IPS-11a (cell line): ENCODE measurements around the gene PXDC1.

Source experiments
- H3K4me3 ChIP-seq: one replicate; pipeline ENCODE4 v1.5.1; 2013; ENCODE audit warnings: low read depth, low read length, control low read depth

Gene PXDC1

GRCh38 chr6:3751077-3751729 lies at the start of gene PXDC1:
TSS of gene PXDC1 (minus strand) at chr6:3751713. CDS start at chr6:3751531, 182 bp downstream.
- H3K4me3 ChIP-seq, result peak within 1 kb of the TSS; percentile 35

- H3K4me3 ChIP-seq, result no peak overlapping the region
Observed at GRCh38 chr6:3800850-3801591, 49.5 kb upstream of the PXDC1 start.

GRCh38 chr6:3799719-3800118 lies 48.2 kb upstream of the PXDC1 start:
- no peak overlapping the region for H3K4me3 ChIP-seq

- H3K4me3 ChIP-seq, result no peak overlapping the region
Observed at GRCh38 chr6:3798055-3798919, 46.8 kb upstream of the PXDC1 start.

GRCh38 chr6:3797231-3798054 lies 45.9 kb upstream of the PXDC1 start:
- no peak overlapping the region for H3K4me3 ChIP-seq

GRCh38 chr6:3796719-3797041 lies 45.2 kb upstream of the PXDC1 start:
- no peak overlapping the region for H3K4me3 ChIP-seq

- no peak overlapping the region for H3K4me3 ChIP-seq
Observed at GRCh38 chr6:3795836-3796718, 44.6 kb upstream of the PXDC1 start.

- H3K4me3 ChIP-seq, result no peak overlapping the region
Observed at GRCh38 chr6:3794092-3794491, 42.6 kb upstream of the PXDC1 start.

- no peak overlapping the region for H3K4me3 ChIP-seq
Observed at GRCh38 chr6:3793545-3793944, 42.0 kb upstream of the PXDC1 start.

GRCh38 chr6:3791526-3792203 lies 40.2 kb upstream of the PXDC1 start:
- no peak overlapping the region for H3K4me3 ChIP-seq

GRCh38 chr6:3789896-3790558 lies 38.5 kb upstream of the PXDC1 start:
- no peak overlapping the region for H3K4me3 ChIP-seq

- no peak overlapping the region for H3K4me3 ChIP-seq
Observed at GRCh38 chr6:3789018-3789895, 37.7 kb upstream of the PXDC1 start.

GRCh38 chr6:3788408-3789017 lies 37.0 kb upstream of the PXDC1 start:
- H3K4me3 ChIP-seq, result no peak overlapping the region

- no peak overlapping the region for H3K4me3 ChIP-seq
Observed at GRCh38 chr6:3786141-3786540, 34.6 kb upstream of the PXDC1 start.

GRCh38 chr6:3785745-3786098 lies 34.2 kb upstream of the PXDC1 start:
- no peak overlapping the region for H3K4me3 ChIP-seq

- H3K4me3 ChIP-seq, result no peak overlapping the region
Observed at GRCh38 chr6:3784885-3785744, 33.6 kb upstream of the PXDC1 start.

GRCh38 chr6:3784423-3784822 lies 32.9 kb upstream of the PXDC1 start:
- no peak overlapping the region for H3K4me3 ChIP-seq
